AG04450 (cell line): ENCODE results near the gene MYO1D. TPM values are rescaled to one million over a fixed set of nuclear protein-coding genes. Genes with fewer than 3 reads are reported as not detected.
"Not testable (repeated sequence)": the region's sequence is repeated elsewhere in the genome, so short reads cannot be mapped to it uniquely, and the experiment has no call there.

Experiments used
- CTCF ChIA-PET: fragments of 300-600, 350-600 bp; formaldehyde crosslinking; extraction: SDS; loops from one replicate; lab custom pipeline; 2022; ENCODE audit warnings: antibody characterized with exemption, inconsistent platforms; lab: Charles Lee
- POLR2A ChIA-PET: fragments of 350-600 bp; formaldehyde crosslinking; extraction: SDS; loops from one replicate; lab custom pipeline; 2021; ENCODE audit warnings: antibody characterized with exemption, inconsistent platforms; lab: Yijun Ruan, JAX
- DNase-seq: peaks from one replicate; pipeline ENCODE4 v3.0.0-alpha.2; 2011; ENCODE audit warnings: low read depth, low spot score
- H3K27ac ChIP-seq: one replicate; pipeline ENCODE4 v1.5.1; 2012; ENCODE audit warnings: low read depth, low read length, control low read depth
- H3K27me3 ChIP-seq: one replicate; pipeline ENCODE4 v1.6.0; 2012; ENCODE audit warnings: low read length; ENCODE audit not compliant: control insufficient read depth, insufficient read depth
- H3K4me3 ChIP-seq: 2 replicates; pipeline ENCODE4 v1.5.1; 2011; ENCODE audit warnings: mild to moderate bottlenecking, low read depth, low read length, control low read depth
- H3K9me3 ChIP-seq: 2 replicates; pipeline ENCODE4 v1.5.1; 2012; ENCODE audit warnings: low read length; ENCODE audit not compliant: control insufficient read depth, insufficient read depth
- polyA plus RNA-seq: library from polyadenylated mRNA; depleted of rRNA; stranded (reverse); fragments of >200 nt; gene quantifications from 2 replicates; pipeline ENCODE4 v1.2.3, GENCODE V29; 2011
- TF ChIP-seq, protein P1 (sequence below): IDR thresholded peaks from 2 replicates; pipeline ENCODE4 v1.5.1; 2011; ENCODE audit warnings: low read depth, low read length, control low read depth, inconsistent platforms

The MYO1D gene
- polyA plus RNA-seq, 1 experiment, result 1.1 TPM

DNA sequence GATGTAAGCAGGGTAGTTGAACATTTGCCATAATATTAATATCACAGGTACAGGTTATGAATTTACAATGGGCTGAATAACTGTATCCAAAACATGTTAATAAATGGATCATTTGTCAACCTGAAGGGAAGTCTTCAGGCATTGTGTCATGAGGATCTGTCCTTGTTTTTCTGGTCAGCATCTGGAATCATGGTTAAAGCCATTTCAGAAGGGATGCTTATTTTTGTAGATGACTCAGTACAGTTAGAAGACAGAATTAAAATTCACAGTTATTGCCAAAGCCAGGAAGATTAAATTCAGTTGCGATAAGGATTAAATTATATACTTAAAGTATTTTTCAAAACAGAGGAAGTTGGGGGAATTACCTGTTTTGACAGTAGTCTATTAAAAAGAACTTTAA lies 424.6 kb downstream of the MYO1D start:
- CTCF ChIA-PET, result interaction anchor here (2.3 to 2.9 kb wide), 2 partner anchors 8 to 10 kb away, joined by 19 to 39 read pairs; partner anchors contain the start of gene PSMD11
- Histone ChIP-seq H3K27me3 (no peaks in the 10 kb centered on the region), H3K27ac (no peak overlapping the region), H3K4me3 (no peak overlapping the region), H3K9me3 (no peaks in the 10 kb centered on the region)
- DNase-seq, result no peak
- TF ChIP-seq, protein P1, sequence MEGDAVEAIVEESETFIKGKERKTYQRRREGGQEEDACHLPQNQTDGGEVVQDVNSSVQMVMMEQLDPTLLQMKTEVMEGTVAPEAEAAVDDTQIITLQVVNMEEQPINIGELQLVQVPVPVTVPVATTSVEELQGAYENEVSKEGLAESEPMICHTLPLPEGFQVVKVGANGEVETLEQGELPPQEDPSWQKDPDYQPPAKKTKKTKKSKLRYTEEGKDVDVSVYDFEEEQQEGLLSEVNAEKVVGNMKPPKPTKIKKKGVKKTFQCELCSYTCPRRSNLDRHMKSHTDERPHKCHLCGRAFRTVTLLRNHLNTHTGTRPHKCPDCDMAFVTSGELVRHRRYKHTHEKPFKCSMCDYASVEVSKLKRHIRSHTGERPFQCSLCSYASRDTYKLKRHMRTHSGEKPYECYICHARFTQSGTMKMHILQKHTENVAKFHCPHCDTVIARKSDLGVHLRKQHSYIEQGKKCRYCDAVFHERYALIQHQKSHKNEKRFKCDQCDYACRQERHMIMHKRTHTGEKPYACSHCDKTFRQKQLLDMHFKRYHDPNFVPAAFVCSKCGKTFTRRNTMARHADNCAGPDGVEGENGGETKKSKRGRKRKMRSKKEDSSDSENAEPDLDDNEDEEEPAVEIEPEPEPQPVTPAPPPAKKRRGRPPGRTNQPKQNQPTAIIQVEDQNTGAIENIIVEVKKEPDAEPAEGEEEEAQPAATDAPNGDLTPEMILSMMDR, result no peak
- POLR2A ChIA-PET, result no interaction called here

GRCh38 chr17:32451879-32452278 lies 425.0 kb downstream of the MYO1D start:
- Histone ChIP-seq H3K4me3 (no peak overlapping the region), H3K27ac (no peak overlapping the region), H3K27me3 (no peaks in the 10 kb centered on the region), H3K9me3 (no peaks in the 10 kb centered on the region)
- POLR2A ChIA-PET, result no interaction called here
- CTCF ChIA-PET, result no interaction called here
- TF ChIP-seq, protein P1, result no peak
- DNase-seq, result no peak

- DNase-seq, H3K27me3 ChIP-seq, H3K27ac ChIP-seq, POLR2A ChIA-PET, H3K9me3 ChIP-seq, H3K4me3 ChIP-seq: not testable (repeated sequence)
- CTCF ChIA-PET, result interaction anchor here (8.5 kb wide), 1 partner anchor 13 kb away, joined by 132 read pairs; no protein-coding TSS in a partner anchor
Observed at GRCh38 chr17:32450379-32450778, 426.5 kb downstream of the MYO1D start.

- H3K9me3 ChIP-seq, result no peaks in the 10 kb centered on the region
- H3K27ac ChIP-seq, result no peak overlapping the region
- ChIA-PET CTCF (interaction anchor here (8.5 kb wide), 1 partner anchor 13 kb away, joined by 132 read pairs; no protein-coding TSS in a partner anchor), POLR2A (no interaction called here)
- TF ChIP-seq, protein P1, result no peak
- no peak overlapping the region for H3K4me3 ChIP-seq
- no peak for DNase-seq
- no peaks in the 10 kb centered on the region for H3K27me3 ChIP-seq
Observed at GRCh38 chr17:32449963-32450362, 427.0 kb downstream of the MYO1D start.

DNA sequence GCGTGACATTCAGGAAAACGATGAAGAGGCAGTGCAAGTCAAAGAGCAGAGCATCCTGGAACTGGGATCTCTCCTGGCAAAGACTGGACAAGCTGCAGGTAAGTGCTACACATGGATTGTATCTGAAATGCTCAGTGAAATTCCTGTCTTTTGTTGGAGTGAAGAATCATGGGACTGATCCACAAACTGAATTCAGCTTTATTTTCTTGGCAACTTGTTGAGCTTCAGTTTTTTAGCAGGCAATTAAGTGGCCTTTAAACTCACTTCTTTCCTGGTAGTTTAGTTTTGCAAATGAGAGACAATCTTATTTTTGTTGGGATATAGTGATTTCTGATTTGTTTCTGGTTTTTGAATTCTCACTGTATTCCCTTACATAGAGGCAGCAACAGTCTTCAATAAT lies 430.0 kb downstream of the MYO1D start:
- ChIA-PET POLR2A (interaction anchor here (0.8 kb wide), 1 partner anchor 37 kb away, joined by 10 read pairs; no protein-coding TSS in a partner anchor), CTCF (interaction anchor here (8.5 kb wide), 1 partner anchor 16 kb away, joined by 132 read pairs; no protein-coding TSS in a partner anchor)
- no peak overlapping the region for H3K27ac ChIP-seq
- peaks cover 4% of the 10 kb centered on the region for H3K27me3 ChIP-seq
- no peak overlapping the region for H3K4me3 ChIP-seq
- DNase-seq, result no peak
- no peaks in the 10 kb centered on the region; the same call in 1 of the 2 replicates for H3K9me3 ChIP-seq
- TF ChIP-seq, protein P1, result no peak
